ENCODE results near the gene PCSK5.
A peak's percentile ranks its signal among the peaks of the same experiment; 100 is the strongest.

Gene PCSK5

DNA sequence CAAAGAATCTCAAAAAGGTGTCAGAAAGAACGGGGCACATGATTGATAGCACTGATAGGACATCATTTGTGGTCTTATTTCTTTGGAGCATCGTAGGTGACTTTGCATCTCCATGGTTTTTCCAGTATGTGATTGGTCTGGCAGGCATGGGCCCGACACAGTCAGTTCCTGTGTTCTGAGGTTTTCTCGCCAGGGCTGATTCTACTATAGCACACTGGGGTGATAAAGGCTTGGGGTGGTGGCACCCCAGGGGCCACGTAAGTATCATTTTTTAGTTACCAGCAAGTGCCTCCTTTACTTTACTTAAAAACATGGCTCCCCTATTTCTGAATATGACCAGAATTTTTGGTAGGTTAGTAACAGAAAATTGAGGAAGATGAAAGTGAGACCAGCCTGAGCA, 301.0 kb downstream of the PCSK5 start:
- no peak for DNase-seq (ENCODE audit: low spot score)

DNA sequence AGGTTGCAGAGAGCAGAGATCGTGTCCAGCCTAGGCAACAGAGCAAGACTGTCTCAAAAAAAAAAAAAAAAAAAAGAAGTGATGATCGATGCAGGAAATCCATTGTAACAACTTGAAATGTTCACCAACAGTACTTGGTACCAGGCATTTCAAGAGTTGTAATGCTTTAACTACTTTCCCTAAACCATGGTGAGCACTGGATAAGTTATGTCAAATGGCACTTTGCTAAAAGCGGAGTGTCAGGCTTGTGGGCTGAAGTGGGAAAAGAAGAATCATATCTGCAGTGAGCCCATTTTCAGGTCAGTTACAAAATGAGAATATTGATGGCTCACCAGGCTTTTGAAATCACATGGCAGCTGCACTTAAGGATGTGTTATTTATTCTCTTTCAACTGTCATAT, 301.5 kb downstream of the PCSK5 start:
- DNase-seq (ENCODE audit: low spot score): no peak

GRCh38 chr9:76194896-76195295, 304.4 kb downstream of the PCSK5 start:
- DNase-seq (ENCODE audit: low spot score): no peak

- DNase-seq (ENCODE audit: low spot score): no peak
These were observed 307.9 kb downstream of the PCSK5 start for GRCh38 chr9:76198336-76198735.

GRCh38 chr9:76200315-76200714, 309.8 kb downstream of the PCSK5 start:
- no peak for DNase-seq (ENCODE audit: low spot score)

GRCh38 chr9:76200745-76201144, 310.3 kb downstream of the PCSK5 start:
- no peak for DNase-seq (ENCODE audit: low spot score)

- no peak for DNase-seq (ENCODE audit: low spot score)
These were observed 312.9 kb downstream of the PCSK5 start for GRCh38 chr9:76203373-76203772.

DNA sequence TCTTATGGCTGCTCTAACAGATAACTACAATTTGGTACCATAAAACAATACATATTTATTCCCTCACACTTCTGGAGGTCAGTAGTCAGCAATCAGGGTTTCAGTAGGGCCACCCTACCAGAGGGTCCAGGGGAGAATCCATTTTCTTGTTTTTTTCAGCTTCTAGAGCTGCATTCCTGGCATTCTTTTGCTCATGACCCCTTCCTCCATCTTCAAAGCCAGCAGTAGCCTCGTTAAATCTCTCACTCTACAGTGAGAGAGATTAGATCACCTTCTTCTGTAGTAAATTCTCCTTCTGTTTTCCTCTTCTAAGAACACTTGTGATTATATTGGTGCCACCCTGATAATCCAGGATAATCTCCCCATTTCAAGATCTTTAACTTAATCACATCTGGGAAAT, 316.3 kb downstream of the PCSK5 start:
- DNase-seq (ENCODE audit: low spot score): no peak

DNA sequence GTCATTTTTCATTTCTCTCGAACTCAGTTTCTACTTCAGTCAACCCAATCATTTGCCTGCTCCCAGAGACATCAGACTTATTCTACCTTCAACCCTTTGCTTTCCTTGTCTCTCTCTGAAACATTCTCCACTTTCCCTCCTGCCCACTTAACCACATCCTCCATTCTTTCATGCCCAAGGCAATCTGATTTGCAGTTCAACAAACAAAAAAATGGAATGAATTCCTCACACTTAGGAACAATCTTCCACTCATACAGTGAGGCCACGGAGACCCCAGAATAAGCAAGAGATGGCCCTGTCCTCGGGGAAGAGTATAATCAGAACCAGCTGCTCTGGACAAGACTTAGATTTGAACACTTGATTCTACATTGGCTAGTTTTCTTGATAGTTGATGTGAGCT, 323.3 kb downstream of the PCSK5 start:
- DNase-seq (ENCODE audit: low spot score): no peak

DNA sequence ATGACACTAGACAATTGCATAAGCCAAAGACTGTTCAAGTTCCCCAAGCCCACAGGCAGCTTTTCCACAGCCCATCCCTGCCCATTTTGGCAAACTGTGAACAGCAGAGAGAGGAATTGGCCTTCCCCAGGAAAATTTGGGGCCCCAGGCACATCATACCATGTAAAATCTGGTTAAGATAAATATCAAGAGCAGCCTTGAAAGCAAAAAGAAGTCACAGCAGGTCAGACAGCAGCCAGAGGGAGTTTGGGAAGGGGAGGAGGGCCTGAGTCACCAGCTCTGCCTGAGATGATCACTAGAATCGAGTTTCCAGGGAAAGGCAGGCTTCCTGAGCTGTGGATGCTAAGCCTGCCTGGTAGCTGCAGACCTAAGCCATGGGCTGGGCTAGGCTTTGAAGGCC, 324.6 kb downstream of the PCSK5 start:
- DNase-seq (ENCODE audit: low spot score): peak; percentile 38

GRCh38 chr9:76216161-76216649, 325.7 kb downstream of the PCSK5 start:
- DNase-seq (ENCODE audit: low spot score): peak; percentile 88

GRCh38 chr9:76218117-76218885, 327.8 kb downstream of the PCSK5 start:
- DNase-seq (ENCODE audit: low spot score): no peak

- no peak for DNase-seq (ENCODE audit: low spot score)
These were observed 328.5 kb downstream of the PCSK5 start for GRCh38 chr9:76218886-76219445.

DNA sequence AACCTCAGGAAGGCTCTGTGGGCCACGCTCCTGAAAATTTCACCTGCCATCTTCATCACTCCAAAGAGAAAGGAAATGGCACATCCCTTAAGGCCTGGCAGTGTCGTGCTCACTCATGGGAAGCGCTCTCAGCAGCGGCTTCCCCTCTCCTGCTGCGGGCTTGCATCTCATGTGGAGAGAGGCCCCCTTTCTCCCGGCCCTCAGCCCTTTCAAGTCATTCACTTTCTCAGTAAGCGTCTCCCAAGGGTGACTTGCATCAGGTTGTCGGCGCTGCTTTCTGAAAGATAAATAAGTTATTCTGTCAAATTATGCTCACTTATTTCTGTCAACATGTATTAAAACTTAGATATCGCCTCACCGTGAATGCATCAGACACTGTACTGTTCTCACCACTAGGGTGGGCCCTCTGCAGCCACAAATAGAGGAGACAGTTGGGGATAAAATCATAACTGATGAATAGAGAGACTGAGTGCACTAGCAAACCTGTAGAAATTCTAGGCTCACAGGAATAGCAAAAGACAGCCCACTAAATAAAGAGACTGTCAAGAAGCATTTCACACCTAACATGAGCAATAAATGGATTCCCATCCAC, 329.2 kb downstream of the PCSK5 start:
- no peak for DNase-seq (ENCODE audit: low spot score)

DNA sequence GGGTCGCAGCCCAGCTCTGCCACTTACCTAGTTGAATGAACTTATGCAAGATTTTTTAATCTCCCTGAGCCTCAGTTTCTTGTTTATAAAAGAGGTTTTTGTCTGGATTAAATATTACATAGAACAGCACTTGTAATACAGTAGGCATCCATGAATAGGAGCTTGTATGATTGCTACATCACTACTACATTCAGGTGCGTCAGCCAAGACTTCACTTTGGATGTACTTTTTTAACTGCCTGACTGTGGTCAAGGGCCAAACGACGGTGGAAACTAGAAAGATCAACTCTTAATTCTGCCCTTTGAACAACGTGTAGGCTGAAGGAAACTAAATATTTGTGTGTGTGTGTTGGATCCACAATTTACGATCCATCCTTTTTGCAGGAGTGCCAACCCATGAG, 330.9 kb downstream of the PCSK5 start:
- DNase-seq (ENCODE audit: low spot score): no peak

GRCh38 chr9:76223749-76224340, 333.4 kb downstream of the PCSK5 start:
- no peak for DNase-seq (ENCODE audit: low spot score)

DNA sequence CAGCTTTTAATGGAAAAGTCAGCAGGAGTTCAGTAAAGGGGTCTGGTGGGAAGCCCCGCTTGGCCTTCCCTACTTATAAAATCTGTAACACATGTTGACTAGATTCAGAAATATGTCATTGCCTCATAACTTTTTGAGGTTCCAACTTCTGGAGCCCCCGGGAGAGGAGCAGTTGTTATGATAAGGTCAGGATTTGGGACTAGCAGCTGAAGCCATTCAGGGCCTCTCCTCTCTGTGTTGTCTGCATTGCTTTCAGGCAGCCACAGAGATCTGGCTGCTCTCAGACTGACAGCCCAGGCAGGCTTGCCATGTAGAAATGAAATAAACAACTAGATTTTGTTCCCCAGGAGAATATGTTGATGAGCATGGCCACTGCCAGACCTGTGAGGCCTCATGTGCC, 336.7 kb downstream of the PCSK5 start:
- no peak for DNase-seq (ENCODE audit: low spot score)

GRCh38 chr9:76231001-76231400, 340.5 kb downstream of the PCSK5 start:
- no peak for DNase-seq (ENCODE audit: low spot score)

- no peak for DNase-seq (ENCODE audit: low spot score)
These were observed 342.5 kb downstream of the PCSK5 start for GRCh38 chr9:76232861-76233489.

DNA sequence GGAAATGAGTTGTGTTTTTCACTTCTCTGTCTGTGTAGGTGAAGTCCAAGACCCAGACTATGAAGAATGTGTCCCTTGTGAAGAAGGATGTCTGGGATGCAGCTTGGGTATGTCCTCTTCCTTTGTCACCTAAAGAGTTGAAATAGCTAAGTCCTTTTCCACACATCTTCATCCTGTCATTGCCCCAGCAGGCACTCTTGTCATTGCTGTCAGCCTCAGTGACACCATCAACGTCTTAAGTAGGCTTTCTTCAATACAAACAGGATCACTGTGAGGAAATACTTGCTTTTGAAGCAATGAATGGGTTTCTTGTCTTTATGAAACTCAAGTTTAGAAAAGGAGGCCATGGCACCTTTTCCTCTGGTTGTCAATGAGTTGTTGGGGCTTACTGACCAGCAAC, 350.1 kb downstream of the PCSK5 start:
- DNase-seq (ENCODE audit: low spot score): no peak

DNA sequence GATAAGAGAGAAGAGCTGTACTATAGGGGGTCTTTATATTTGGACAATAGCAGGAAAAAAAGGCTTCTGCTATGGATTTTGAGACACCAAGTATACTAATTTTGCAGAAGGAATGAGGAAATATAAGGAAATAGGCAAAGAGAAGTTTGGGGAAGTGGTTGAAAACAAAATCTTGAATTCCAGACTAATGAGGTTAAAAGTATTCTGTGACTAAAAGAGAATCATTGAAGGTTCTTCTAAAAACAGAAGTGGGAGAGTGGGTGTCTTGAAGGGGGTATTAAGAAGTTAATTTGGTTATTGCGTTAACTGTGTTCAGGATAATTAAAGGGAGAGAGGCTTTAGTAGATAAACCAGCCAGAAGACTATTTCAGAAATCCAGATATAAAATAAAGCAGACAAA, 355.0 kb downstream of the PCSK5 start:
- DNase-seq (ENCODE audit: low spot score): no peak

DNA sequence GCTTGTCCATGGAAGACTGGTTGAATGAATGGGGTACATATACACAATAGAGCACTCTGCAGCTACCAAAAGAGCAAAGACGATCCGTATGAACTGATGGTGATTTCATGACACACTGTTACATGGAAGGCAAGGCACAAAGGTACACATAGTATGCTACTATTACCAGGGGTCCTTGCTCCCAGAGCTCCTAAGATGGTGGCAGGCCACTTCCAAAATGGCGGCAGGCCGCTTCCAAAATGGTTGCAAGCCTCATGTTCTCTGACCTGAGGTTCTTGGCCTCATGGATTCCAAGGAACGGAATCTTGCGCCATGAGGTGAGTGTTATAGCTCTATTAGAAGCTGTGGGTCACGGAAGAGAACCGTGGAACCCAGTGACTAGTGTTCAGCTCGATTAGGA, 356.2 kb downstream of the PCSK5 start:
- DNase-seq (ENCODE audit: low spot score): no peak

- no peak for DNase-seq (ENCODE audit: low spot score)
These were observed 357.0 kb downstream of the PCSK5 start for GRCh38 chr9:76247426-76247825.

Data from kidney capillary endothelial cell (primary cell).